Skeletal muscle tissue (tissue), 4 donors: Measurements from ENCODE around the gene PADI6. TPM values are rescaled to one million over a fixed set of nuclear protein-coding genes. Genes with fewer than 3 reads are reported as not detected.

Source experiments
- H3K27ac ChIP-seq: one replicate; pipeline ENCODE4 v1.7.0; 2013; ENCODE audit warnings: mild to moderate bottlenecking, low read depth, low read length, inconsistent platforms
- H3K27me3 ChIP-seq, 3 donors: one replicate each; pipeline ENCODE4 v1.7.0; 2013; ENCODE audit warnings: low read length in 3 of 3; ENCODE audit not compliant: control insufficient read depth in 3 of 3, insufficient read depth in 3 of 3
- H3K36me3 ChIP-seq, 3 donors: one replicate each; pipeline ENCODE4 v1.7.0; 2013; ENCODE audit warnings: low read length in 3 of 3; ENCODE audit not compliant: control insufficient read depth in 3 of 3, insufficient read depth in 3 of 3
- H3K4me1 ChIP-seq, 3 donors: one replicate each; pipeline ENCODE4 v1.7.0; 2013; ENCODE audit warnings: low read length in 3 of 3, mild to moderate bottlenecking in 3 of 3; ENCODE audit not compliant: control insufficient read depth in 3 of 3, insufficient read depth in 3 of 3
- H3K4me3 ChIP-seq, 3 donors: one replicate each; pipeline ENCODE4 v1.7.0; 2013; ENCODE audit warnings: low read length in 3 of 3
- H3K9ac ChIP-seq, 3 donors: one replicate each; pipeline ENCODE4 v1.7.0; 2013; ENCODE audit warnings: low read length in 3 of 3, mild to moderate bottlenecking in 3 of 3, moderate library complexity in 2 of 3, low read depth in 1 of 3
- H3K9me3 ChIP-seq, 3 donors: one replicate each; pipeline ENCODE4 v1.7.0; 2013; ENCODE audit warnings: low read length in 3 of 3; ENCODE audit not compliant: control insufficient read depth in 3 of 3
- total RNA-seq: library from RNA; depleted of rRNA; stranded (reverse); fragments of >200 nt; gene quantifications from one replicate; pipeline ENCODE4 v1.2.3, GENCODE V29; 2014
- donor health status: Osteomylitis.

PADI6 gene
- total RNA-seq, 1 donor from 2014 or later, result not detected

DNA sequence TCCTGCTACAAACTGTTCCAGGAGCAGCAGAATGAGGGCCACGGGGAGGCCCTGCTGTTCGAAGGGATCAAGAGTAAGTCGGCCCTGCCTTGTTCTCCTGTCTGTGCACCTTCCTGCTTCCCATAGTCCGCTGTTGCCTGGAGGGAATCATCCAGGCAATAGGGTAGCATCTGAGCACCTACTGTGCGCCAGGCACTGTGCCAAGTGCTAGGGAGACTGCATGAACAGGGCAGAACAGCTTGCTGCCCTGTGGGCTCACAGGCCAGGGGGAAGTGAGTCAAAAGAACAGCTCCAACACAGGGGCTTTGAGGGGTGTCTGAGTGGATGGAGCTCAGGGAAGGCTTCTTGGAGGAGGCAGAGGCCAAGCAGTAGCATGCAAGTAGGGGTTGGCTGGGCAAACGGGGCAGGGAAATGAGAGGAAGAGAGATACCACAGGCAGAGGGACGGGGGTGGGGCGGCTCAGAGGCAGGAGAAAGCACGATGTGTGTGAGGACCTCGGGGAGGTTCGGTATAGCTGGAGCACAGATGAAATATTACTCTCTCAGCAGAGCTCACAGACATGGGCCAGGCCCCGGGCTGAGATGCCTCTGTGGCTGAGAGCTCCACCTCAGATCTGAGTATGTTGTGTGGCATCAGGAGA is 15.5 kb upstream of the PADI6 start:
- no peak overlapping the region for H3K4me3 ChIP-seq
- H3K27me3 ChIP-seq, result peaks cover 19 to 45% (median 30%) of the 10 kb centered on the region in 3 donors
- H3K9me3 ChIP-seq, result no peaks in the 10 kb centered on the region
- H3K9ac ChIP-seq, result no peak overlapping the region
- no peak overlapping the region for H3K27ac ChIP-seq
- H3K4me1 ChIP-seq, result no peaks in the 10 kb centered on the region
- H3K36me3 ChIP-seq, result no peaks in the 10 kb centered on the region

DNA sequence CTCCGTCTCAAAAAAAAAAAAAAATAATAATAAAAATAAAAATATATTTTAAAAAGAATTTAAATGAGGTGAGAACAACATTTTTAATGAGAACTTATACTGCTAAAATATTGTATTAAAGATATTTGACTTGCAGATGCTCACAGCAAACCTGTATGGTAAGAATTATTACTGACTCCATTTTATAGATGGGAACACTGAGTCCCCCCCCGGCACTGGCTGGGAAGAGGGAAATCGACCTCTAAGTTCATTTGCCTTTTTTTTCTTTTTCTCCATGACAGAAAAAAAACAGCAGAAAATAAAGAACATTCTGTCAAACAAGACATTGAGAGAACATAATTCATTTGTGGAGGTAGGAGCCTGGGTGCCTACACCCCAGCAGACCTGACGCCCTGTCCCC is 13.4 kb upstream of the PADI6 start:
- no peaks in the 10 kb centered on the region for H3K9me3 ChIP-seq
- no peak overlapping the region for H3K4me3 ChIP-seq
- no peak overlapping the region for H3K27ac ChIP-seq
- no peaks in the 10 kb centered on the region for H3K4me1 ChIP-seq
- no peaks in the 10 kb centered on the region for H3K36me3 ChIP-seq
- peaks cover 10 to 32% (median 19%) of the 10 kb centered on the region in 3 donors for H3K27me3 ChIP-seq
- H3K9ac ChIP-seq, result no peak overlapping the region

DNA sequence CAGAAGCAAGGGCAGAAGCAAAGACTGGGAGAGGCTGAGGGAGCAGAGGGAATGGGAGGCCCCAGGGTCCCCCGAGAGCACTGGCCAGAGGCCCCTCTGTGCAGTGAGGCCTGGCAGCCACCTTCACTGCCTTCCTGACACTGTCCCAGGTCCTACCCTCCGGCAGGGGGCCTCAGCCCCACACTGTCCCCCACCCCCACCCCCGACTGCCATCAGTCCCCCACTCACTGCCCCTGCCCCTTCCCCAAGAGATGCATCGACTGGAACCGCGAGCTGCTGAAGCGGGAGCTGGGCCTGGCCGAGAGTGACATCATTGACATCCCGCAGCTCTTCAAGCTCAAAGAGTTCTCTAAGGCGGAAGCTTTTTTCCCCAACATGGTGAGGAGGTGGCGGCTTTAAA is 13.0 kb upstream of the PADI6 start:
- Histone ChIP-seq H3K9ac (no peak overlapping the region), H3K36me3 (no peaks in the 10 kb centered on the region), H3K9me3 (no peaks in the 10 kb centered on the region), H3K27ac (no peak overlapping the region), H3K4me3 (no peak overlapping the region), H3K27me3 (peaks cover 14 to 33% (median 20%) of the 10 kb centered on the region in 3 donors), H3K4me1 (no peaks in the 10 kb centered on the region)

DNA sequence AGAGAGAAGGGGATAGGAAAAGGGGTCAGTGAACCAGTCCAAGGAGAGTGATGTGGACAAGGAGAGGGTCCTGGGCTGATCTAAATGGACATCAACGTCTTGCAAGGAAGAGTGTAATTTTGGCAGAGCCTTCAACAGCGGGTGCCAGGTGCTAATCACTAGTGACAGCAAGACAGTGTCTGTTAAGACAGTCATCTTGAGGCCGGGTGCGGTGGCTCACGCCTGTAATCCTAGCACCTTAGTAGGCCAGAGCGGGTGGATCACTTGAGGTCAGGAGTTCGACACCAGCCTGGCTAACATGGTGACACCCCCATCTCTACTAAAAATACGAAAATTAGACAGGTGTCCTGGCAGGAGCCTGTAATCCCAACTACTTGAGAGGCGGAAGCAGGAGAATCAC is 12.2 kb upstream of the PADI6 start:
- no peak overlapping the region for H3K27ac ChIP-seq
- H3K27me3 ChIP-seq, result peaks cover 9 to 33% (median 17%) of the 10 kb centered on the region in 3 donors
- H3K4me3 ChIP-seq, result no peak overlapping the region
- peaks cover 0 to 4% (median 0%) of the 10 kb centered on the region in 3 donors for H3K9me3 ChIP-seq
- H3K36me3 ChIP-seq, result no peaks in the 10 kb centered on the region
- no peak overlapping the region for H3K9ac ChIP-seq
- H3K4me1 ChIP-seq, result no peaks in the 10 kb centered on the region

DNA sequence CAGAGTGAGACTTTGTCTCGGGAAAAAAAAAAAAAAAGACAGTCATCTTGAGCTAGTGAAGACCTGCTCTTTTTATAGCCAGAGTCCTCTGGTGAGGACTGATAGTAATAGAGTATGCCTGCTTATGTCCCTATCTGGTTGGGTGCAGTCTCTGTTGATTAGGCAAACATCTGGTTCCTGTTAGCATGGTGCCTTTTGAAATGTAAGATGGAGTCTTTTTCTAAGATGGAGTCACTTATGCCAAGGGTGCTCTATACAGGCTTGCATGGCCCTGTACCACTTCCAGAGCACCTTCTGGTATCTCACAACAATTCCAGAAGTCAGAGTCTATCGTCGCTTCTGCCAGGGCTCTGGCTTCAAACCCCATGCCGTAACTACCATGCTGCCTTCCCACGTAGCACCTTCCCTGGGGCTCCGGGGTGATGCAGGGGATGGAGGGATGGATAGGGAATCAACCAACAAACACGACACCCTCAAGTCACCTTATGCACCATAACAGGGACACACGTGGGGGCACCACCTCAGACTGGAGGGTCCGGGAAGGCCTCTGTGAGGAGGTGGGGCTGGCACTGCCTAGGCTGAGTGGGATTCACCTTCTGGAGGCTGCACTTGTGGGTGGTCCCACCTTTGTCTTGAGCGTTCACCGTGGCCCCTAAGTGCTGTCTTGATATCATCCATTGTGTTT is 11.6 kb upstream of the PADI6 start:
- peaks cover 9 to 33% (median 17%) of the 10 kb centered on the region in 3 donors for H3K27me3 ChIP-seq
- no peak overlapping the region for H3K9ac ChIP-seq
- no peaks in the 10 kb centered on the region for H3K36me3 ChIP-seq
- no peak overlapping the region for H3K27ac ChIP-seq
- peaks cover 0 to 4% (median 0%) of the 10 kb centered on the region in 3 donors for H3K9me3 ChIP-seq
- H3K4me1 ChIP-seq, result no peaks in the 10 kb centered on the region
- H3K4me3 ChIP-seq, result no peak overlapping the region

DNA sequence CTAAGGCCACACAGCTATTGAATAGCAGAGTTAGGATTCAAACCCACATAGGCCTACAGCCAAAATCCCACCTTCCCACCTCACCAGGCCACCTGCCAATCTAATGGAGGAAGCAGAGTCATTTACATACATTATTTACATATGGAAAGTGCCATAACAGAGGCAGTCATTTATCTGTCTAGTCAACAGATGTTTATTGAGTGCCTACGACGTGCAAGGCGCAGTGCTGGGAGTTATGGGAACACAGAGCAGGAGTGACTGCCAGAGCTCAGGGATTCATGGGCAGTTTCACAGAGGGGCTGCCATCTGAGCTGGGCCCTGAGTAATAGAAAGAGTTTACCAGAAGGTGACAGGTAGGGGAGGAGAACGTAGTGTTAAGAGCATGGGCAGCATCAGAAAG is 10.3 kb upstream of the PADI6 start:
- Histone ChIP-seq H3K4me1 (no peaks in the 10 kb centered on the region), H3K4me3 (no peak overlapping the region), H3K9ac (no peak overlapping the region), H3K27ac (no peak overlapping the region), H3K9me3 (peaks cover 0 to 4% (median 0%) of the 10 kb centered on the region in 3 donors), H3K36me3 (no peaks in the 10 kb centered on the region), H3K27me3 (peaks cover 9 to 30% (median 15%) of the 10 kb centered on the region in 3 donors)

DNA sequence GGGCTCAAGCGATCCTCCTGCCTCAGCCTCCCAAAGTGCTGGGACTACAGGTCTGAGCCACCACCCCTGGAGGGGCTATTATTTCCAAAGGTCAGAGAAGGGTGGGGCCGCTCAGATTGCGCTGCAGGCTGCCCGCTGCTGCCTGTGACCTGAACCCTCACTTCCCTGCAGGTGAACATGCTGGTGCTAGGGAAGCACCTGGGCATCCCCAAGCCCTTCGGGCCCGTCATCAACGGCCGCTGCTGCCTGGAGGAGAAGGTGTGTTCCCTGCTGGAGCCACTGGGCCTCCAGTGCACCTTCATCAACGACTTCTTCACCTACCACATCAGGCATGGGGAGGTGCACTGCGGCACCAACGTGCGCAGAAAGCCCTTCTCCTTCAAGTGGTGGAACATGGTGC is 8.6 kb upstream of the PADI6 start:
- Histone ChIP-seq H3K4me3 (no peak overlapping the region), H3K27me3 (peaks cover 16 to 38% (median 25%) of the 10 kb centered on the region in 3 donors), H3K4me1 (no peaks in the 10 kb centered on the region), H3K9me3 (peaks cover 0 to 4% (median 0%) of the 10 kb centered on the region in 3 donors), H3K36me3 (no peaks in the 10 kb centered on the region), H3K9ac (no peak overlapping the region), H3K27ac (no peak overlapping the region)

DNA sequence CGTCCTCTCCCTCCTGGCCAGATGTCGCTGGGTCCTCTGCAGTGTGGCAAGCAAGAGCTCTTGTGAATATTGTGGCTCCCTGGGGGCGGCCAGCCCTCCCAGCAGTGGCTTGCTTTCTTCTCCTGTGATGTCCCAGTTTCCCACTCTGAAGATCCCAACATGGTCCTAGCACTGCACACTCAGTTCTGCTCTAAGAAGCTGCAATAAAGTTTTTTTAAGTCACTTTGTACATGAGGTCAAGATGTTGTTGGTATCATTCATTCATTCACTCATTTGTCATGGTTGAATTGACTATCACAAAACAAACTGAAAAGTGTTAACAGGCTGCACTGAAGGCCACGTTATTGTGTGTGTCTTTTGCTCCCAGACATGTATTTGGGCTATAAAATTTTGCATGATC is 8.2 kb upstream of the PADI6 start:
- Histone ChIP-seq H3K36me3 (no peaks in the 10 kb centered on the region), H3K4me3 (no peak overlapping the region), H3K27me3 (peaks cover 16 to 39% (median 25%) of the 10 kb centered on the region in 3 donors), H3K4me1 (no peaks in the 10 kb centered on the region), H3K9ac (no peak overlapping the region), H3K9me3 (peaks cover 0 to 4% (median 0%) of the 10 kb centered on the region in 3 donors), H3K27ac (no peak overlapping the region)

DNA sequence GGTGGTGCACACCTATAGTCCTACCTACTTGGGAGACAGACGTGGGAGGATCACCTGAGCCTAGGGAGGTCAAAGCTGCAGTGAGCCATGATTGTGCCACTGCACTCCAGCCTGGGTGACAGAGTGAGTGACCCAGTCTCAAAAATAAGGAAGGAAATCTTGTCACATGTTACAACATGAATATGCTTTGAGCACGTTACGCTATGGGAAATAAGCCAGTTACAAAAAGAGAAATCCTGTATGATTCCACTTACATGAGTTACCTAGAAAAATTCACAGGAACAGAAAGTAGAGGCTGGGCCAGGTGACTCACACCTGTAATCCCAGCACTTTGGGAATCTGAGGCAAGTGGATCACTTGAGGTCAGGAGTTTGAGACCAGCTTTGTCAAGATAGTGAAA is 6.7 kb upstream of the PADI6 start:
- Histone ChIP-seq H3K9ac (no peak overlapping the region), H3K27ac (no peak overlapping the region), H3K9me3 (peaks cover 0 to 4% (median 0%) of the 10 kb centered on the region in 3 donors), H3K36me3 (no peaks in the 10 kb centered on the region), H3K4me1 (no peaks in the 10 kb centered on the region), H3K4me3 (no peak overlapping the region), H3K27me3 (peaks cover 16 to 36% (median 30%) of the 10 kb centered on the region in 3 donors)

DNA sequence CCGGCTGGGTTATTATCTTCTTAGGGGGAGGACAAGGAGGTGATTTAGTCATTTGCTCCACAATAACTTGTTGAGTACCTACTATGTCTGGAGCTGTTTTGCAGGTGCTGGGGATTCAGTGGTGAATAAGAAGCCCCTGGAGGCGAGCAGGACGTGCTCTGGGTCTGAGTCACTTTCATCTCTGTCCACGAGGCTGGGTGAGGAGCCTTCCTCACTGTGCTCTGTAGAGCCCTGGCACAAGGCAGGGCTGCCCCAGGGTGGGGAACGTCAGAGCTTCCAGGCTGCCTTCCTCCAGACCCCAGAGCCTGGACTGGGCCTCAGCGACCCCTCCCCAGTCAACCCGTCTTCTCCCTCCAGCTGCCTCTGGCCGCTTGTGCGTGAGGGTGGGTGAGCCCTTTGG is 2.5 kb upstream of the PADI6 start:
- peaks cover 6 to 38% (median 33%) of the 10 kb centered on the region in 3 donors for H3K27me3 ChIP-seq
- H3K4me3 ChIP-seq, result no peak overlapping the region
- H3K9me3 ChIP-seq, result peaks cover 0 to 1% (median 0%) of the 10 kb centered on the region in 3 donors
- H3K27ac ChIP-seq, result no peak overlapping the region
- no peaks in the 10 kb centered on the region for H3K36me3 ChIP-seq
- H3K4me1 ChIP-seq, result no peaks in the 10 kb centered on the region
- H3K9ac ChIP-seq, result no peak overlapping the region
